ENCODE data around the gene ERBB4.

- TF ChIP-seq REST (IDR thresholded peaks at IDR 0.05) (no peak), CTCF (IDR thresholded peaks at IDR 0.05) (no peak), RNF2 (IDR thresholded peaks at IDR 0.05; ENCODE audit: borderline replicate concordance, low read depth) (no peak), NFE2L2 (conservative IDR thresholded peaks at IDR 0.05; ENCODE audit: low read length) (no peak), RFX5 (IDR thresholded peaks at IDR 0.05) (no peak), POLR2A (IDR thresholded peaks at IDR 0.05; ENCODE audit: low read length) (no peak), EP300 (IDR thresholded peaks at IDR 0.05) (no peak), PBX3 (IDR thresholded peaks at IDR 0.05) (no peak)
Measured at GRCh38 chr2:212099658-212100057, 438.9 kb downstream of the ERBB4 start.
